Measurements from ENCODE around the gene CERS5. TPM values are rescaled to one million over a fixed set of nuclear protein-coding genes. Genes with fewer than 3 reads are reported as not detected.

The CERS5 gene
- total RNA-seq, 1 donor from 2014 or later = 55.6 TPM

- DNase-seq (ENCODE audit: low spot score) = no peak
These were observed 34.5 kb downstream of the CERS5 start for GRCh38 chr12:50132505-50133135.

- no peak for DNase-seq (ENCODE audit: low spot score)
These were observed 37.9 kb downstream of the CERS5 start for GRCh38 chr12:50129290-50129689.

- DNase-seq (ENCODE audit: low spot score) = no peak
These were observed 39.6 kb downstream of the CERS5 start for GRCh38 chr12:50127546-50127945.

- DNase-seq (ENCODE audit: low spot score) = no peak
These were observed 44.0 kb downstream of the CERS5 start for GRCh38 chr12:50123203-50123602.

- DNase-seq (ENCODE audit: low spot score) = no peak
These were observed 45.5 kb downstream of the CERS5 start for GRCh38 chr12:50121641-50122040.

- DNase-seq (ENCODE audit: low spot score) = no peak
These were observed 46.2 kb downstream of the CERS5 start for GRCh38 chr12:50120953-50121352.

- DNase-seq (ENCODE audit: low spot score) = no peak
These were observed 46.6 kb downstream of the CERS5 start for GRCh38 chr12:50120521-50120920.

GRCh38 chr12:50119387-50119786 lies 47.8 kb downstream of the CERS5 start:
- DNase-seq (ENCODE audit: low spot score) = no peak

- DNase-seq (ENCODE audit: low spot score) = no peak
These were observed 50.0 kb downstream of the CERS5 start for GRCh38 chr12:50117057-50117622.

GRCh38 chr12:50112456-50113218 lies 54.5 kb downstream of the CERS5 start:
- peak; percentile 66 for DNase-seq (ENCODE audit: low spot score)

GRCh38 chr12:50111693-50112455 lies 55.3 kb downstream of the CERS5 start, which contains the start of gene COX14:
Gene COX14, plus strand, starts transcription at chr12:50112236. Its CDS starts 7,808 bp downstream, at chr12:50120044.
- DNase-seq (ENCODE audit: low spot score) = peak; percentile 99

GRCh38 chr12:50111395-50111692 lies 55.8 kb downstream of the CERS5 start:
- no peak for DNase-seq (ENCODE audit: low spot score)

GRCh38 chr12:50110762-50111351 lies 56.3 kb downstream of the CERS5 start:
- peak; percentile 69 for DNase-seq (ENCODE audit: low spot score)

GRCh38 chr12:50110127-50110761 lies 56.9 kb downstream of the CERS5 start:
- peak; percentile 62 for DNase-seq (ENCODE audit: low spot score)

- DNase-seq (ENCODE audit: low spot score) = no peak
These were observed 57.9 kb downstream of the CERS5 start for GRCh38 chr12:50109319-50109718.

GRCh38 chr12:50107416-50108268 lies 59.5 kb downstream of the CERS5 start:
- no peak for DNase-seq (ENCODE audit: low spot score)

- DNase-seq (ENCODE audit: low spot score) = no peak
These were observed 60.3 kb downstream of the CERS5 start for GRCh38 chr12:50106907-50107306.

- DNase-seq (ENCODE audit: low spot score) = no peak
These were observed 61.2 kb downstream of the CERS5 start for GRCh38 chr12:50105913-50106450.

- no peak for DNase-seq (ENCODE audit: low spot score)
These were observed 62.5 kb downstream of the CERS5 start for GRCh38 chr12:50104417-50105366.
